ENCODE results near the gene LEMD2. TPM values are rescaled to one million over a fixed set of nuclear protein-coding genes. Genes with fewer than 3 reads are reported as not detected.

The LEMD2 gene
- total RNA-seq, 3 donors from 2014 or later = 42.2 to 69.1 (median 59.0) TPM

GRCh38 chr6:33722103-33722623 lies 66.8 kb downstream of the LEMD2 start:
- no peak for DNase-seq (ENCODE audit: low spot score in 2 of 2)
- Histone ChIP-seq H3K9me3 (no peaks in the 10 kb centered on the region), H3K27ac (peak overlapping the region in 1 of 2 donors; percentile 21), H3K27me3 (no peaks in the 10 kb centered on the region), H3K36me3 (no peaks in the 10 kb centered on the region), H3K4me1 (peaks cover 0 to 3% of the 10 kb centered on the region in 2 donors), H3K4me3 (no peak overlapping the region)
- intact Hi-C loops (cut with DNase I; ENCODE audit: low total_unique reads) = no loop called here
- no peak for TF ChIP-seq POLR2AphosphoS5 (IDR thresholded peaks at IDR 0.05)
- TF ChIP-seq, protein P1, sequence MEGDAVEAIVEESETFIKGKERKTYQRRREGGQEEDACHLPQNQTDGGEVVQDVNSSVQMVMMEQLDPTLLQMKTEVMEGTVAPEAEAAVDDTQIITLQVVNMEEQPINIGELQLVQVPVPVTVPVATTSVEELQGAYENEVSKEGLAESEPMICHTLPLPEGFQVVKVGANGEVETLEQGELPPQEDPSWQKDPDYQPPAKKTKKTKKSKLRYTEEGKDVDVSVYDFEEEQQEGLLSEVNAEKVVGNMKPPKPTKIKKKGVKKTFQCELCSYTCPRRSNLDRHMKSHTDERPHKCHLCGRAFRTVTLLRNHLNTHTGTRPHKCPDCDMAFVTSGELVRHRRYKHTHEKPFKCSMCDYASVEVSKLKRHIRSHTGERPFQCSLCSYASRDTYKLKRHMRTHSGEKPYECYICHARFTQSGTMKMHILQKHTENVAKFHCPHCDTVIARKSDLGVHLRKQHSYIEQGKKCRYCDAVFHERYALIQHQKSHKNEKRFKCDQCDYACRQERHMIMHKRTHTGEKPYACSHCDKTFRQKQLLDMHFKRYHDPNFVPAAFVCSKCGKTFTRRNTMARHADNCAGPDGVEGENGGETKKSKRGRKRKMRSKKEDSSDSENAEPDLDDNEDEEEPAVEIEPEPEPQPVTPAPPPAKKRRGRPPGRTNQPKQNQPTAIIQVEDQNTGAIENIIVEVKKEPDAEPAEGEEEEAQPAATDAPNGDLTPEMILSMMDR (IDR thresholded peaks at IDR 0.05) = no peak
- no peak for TF ChIP-seq POLR2A (IDR thresholded peaks at IDR 0.05)

GRCh38 chr6:33721508-33721907 lies 67.4 kb downstream of the LEMD2 start:
- H3K27ac ChIP-seq = peak overlapping the region in 1 of 2 donors; percentile 21

More at GRCh38 chr6:33721508-33721907, 67.4 kb downstream of the LEMD2 start:
- no peaks in the 10 kb centered on the region for H3K4me1 ChIP-seq
- H3K4me3 ChIP-seq = no peak overlapping the region
- intact Hi-C loops (cut with DNase I; ENCODE audit: low total_unique reads) = no loop called here
- no peaks in the 10 kb centered on the region for H3K36me3 ChIP-seq
- DNase-seq (ENCODE audit: low spot score in 2 of 2) = no peak
- TF ChIP-seq, protein P1 (IDR thresholded peaks at IDR 0.05) = no peak
- TF ChIP-seq POLR2A (IDR thresholded peaks at IDR 0.05) (no peak), POLR2AphosphoS5 (IDR thresholded peaks at IDR 0.05) (no peak)
- no peaks in the 10 kb centered on the region for H3K9me3 ChIP-seq
- H3K27me3 ChIP-seq = no peaks in the 10 kb centered on the region

Other genes starting within 250 kb of the LEMD2 start
- 10 to 100 TPM in 1 of 3 donors, 1 to 10 TPM in 2; 6.7 to 11.1 (median 7.0) TPM for gene BAK1, start 208.9 kb downstream of the LEMD2 start, total RNA-seq
- 10 to 100 TPM; 18.4 to 40.0 (median 27.7) TPM for gene ITPR3, start 167.8 kb downstream of the LEMD2 start, total RNA-seq
- 10 to 100 TPM in 2 of 3 donors, 1 to 10 TPM in 1; 9.9 to 19.7 (median 19.6) TPM for gene UQCC2, start 77.4 kb downstream of the LEMD2 start, total RNA-seq
- 1 to 10 TPM in 1 of 3 donors, under 1 TPM in 2; 0.15 to 4.2 (median 0.66) TPM for gene IP6K3, start 42.2 kb downstream of the LEMD2 start, total RNA-seq
- gene MLN, start 14.9 kb upstream of the LEMD2 start, total RNA-seq = not detected